ENCODE measurements around the gene MTRF1. TPM values are rescaled to one million over a fixed set of nuclear protein-coding genes. Genes with fewer than 3 reads are reported as not detected.

MTRF1 gene
- total RNA-seq, 4 donors from 2014 or later, result 6.6 to 14.3 (median 8.2) TPM

DNA sequence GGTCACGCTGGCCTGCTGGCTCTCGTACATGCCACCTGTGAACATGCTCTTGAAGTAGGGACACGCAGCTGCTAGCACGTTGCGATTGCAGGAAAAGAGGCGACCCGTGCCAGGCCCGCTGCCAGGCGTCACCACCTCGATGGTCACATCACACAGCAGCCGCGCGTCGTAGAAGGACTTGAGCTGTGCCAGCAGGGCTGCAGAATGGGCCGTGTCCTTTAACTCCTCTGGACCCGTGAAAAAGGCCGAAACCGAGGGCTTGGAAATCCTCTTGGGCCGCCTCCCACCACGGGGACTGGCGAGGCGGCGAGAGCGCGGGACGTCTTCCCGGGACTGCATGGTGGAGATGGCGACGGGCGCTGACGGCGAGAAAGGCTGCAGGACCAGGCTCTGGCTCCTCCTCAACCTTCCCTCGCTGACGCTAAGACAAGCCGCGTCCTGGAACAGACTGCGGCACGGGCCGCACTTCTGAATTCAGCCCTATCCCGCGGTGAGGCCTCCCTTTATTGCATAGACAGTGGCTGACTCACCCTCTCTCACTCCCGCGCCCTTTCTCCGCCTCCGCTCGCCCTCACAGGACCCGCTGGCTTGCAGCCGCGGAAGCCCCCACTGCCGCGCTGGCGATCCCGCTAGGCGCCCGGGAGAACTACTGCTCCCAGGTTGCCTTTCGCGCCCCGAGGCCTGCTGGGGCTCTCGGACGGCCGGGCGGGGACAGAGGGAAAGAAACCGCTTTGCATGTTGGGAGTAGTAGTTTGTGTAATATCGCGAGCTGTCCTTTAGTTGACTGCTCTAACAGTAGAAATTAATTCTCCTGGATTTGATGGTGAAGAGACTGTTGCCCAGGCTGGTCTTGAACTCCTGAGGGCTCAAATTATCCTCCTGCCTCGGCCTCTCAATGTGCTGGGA lies 69.2 kb downstream of the MTRF1 start, which contains the start of gene KBTBD7:
Gene KBTBD7, minus strand, starts transcription at position 651 of the 906 bp plus-strand sequence. Its CDS starts 312 bp downstream, at position 339.
- TF ChIP-seq, protein P1, sequence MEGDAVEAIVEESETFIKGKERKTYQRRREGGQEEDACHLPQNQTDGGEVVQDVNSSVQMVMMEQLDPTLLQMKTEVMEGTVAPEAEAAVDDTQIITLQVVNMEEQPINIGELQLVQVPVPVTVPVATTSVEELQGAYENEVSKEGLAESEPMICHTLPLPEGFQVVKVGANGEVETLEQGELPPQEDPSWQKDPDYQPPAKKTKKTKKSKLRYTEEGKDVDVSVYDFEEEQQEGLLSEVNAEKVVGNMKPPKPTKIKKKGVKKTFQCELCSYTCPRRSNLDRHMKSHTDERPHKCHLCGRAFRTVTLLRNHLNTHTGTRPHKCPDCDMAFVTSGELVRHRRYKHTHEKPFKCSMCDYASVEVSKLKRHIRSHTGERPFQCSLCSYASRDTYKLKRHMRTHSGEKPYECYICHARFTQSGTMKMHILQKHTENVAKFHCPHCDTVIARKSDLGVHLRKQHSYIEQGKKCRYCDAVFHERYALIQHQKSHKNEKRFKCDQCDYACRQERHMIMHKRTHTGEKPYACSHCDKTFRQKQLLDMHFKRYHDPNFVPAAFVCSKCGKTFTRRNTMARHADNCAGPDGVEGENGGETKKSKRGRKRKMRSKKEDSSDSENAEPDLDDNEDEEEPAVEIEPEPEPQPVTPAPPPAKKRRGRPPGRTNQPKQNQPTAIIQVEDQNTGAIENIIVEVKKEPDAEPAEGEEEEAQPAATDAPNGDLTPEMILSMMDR (IDR thresholded peaks at IDR 0.05), result no peak
- ATAC-seq (ENCODE audit: low FRiP score) (peak; percentile 99), DNase-seq (ENCODE audit: low spot score) (peak; percentile 80)

DNA sequence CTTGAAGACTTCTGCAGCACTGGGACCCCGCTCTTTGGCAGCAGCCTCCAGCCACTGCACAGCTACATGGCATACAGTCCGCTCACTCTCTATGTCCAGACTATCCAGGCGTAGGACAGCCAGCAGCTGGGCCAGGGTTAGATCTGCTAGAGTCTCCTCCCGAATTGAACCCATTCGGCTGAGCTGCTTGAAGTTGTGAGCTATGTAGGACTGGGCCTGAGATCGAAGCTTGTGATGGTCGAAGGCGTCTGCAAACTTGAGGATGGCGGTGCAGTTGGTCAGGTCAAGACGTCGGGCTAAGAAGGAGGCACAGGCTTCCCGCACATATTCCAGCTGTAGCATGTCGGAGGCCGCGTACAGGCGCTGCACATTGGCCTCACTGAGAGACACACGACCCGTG lies 69.9 kb downstream of the MTRF1 start:
- ATAC-seq (ENCODE audit: low FRiP score) (no peak), DNase-seq (ENCODE audit: low spot score) (no peak)
- TF ChIP-seq, protein P1 (IDR thresholded peaks at IDR 0.05), result no peak

DNA sequence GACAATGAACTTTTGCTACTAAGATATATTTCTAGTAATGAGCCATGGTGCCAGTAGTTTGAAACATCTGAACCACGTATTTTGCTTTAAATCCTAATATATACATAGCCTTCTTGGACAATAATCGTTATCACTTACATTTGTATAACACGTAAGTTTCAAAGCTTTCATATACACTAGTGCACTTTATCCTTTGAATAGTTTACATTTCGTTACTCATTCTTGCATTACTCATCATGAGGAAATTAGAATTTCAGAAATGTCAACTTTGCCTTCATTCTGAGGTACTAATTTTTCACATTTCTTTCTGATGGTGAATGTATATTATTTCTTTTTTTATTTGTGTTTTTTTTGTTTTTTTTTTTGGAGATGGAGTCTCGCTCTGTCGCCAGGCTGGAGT lies 74.8 kb downstream of the MTRF1 start:
- TF ChIP-seq, protein P1 (IDR thresholded peaks at IDR 0.05), result no peak
- DNase-seq (ENCODE audit: low spot score) (no peak), ATAC-seq (ENCODE audit: low FRiP score) (no peak)

DNA sequence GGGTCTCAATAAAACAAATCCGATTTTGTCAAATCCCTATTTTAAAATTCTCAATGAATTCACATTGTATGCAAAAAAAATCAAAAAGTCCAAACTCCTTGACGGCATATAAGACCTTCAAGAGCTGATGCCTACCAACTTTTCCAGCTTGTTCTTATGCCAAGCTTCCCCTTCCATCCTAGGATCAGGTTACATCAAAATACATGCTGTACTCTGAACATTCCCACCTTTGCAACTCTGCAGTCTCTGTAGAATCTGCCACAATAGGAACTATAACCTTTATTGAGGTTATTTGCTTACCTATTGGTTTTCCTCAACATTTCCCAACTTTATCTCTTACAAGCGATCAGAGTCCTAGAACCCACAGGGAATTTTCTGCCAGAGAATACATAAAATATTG lies 76.9 kb downstream of the MTRF1 start:
- ATAC-seq (ENCODE audit: low FRiP score), result no peak
- TF ChIP-seq, protein P1 (IDR thresholded peaks at IDR 0.05), result no peak
- DNase-seq (ENCODE audit: low spot score), result no peak

DNA sequence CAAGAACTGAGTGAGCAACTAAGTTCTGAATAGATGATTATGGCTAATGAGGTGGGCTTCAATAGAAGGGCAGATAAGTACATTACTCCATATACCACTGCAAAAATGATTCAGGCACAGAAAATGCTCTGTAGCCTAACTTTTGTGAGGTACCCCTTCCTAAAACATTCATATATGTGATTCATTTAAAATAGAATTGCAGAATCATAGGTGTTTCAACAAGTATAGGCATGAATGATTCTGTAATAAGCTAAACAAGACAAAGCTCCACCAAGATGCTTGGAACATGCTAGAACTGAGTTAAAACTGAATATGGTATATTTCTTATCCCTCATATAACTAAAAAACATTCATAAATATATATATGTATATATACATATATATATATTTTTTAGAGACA lies 81.1 kb downstream of the MTRF1 start:
- ATAC-seq (ENCODE audit: low FRiP score) (no peak), DNase-seq (ENCODE audit: low spot score) (no peak)
- TF ChIP-seq, protein P1 (IDR thresholded peaks at IDR 0.05), result no peak

DNA sequence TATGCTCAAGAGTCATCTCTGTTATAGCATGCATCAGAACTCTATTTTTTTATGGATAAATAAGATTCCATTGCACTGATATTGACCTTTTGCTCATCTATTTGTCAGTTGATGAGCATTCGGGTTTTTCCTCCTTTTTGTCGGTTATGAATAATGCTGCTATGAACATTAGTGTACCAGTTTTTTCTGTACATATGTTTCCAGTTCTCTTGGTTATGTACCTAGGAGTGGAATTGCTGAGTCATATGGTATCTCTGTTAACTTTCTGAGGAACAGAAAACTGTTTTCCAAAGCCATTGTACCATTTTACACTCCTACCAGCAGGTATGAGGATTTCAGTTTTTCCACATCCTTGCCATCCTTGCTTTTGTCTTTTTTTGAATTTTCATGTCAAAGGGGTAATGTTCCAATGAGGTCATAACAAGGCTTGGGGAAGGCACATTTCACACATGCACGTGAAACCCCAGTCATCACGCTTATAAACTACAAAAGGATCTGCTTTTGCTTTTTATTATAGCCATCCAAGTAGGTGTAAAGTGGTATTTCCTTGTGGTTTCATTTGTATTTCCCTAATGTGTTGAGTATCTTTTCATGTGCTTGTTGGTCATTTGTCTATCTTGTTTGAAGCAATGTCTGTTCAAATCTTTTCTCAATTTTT lies 83.7 kb downstream of the MTRF1 start:
- DNase-seq (ENCODE audit: low spot score) (no peak), ATAC-seq (ENCODE audit: low FRiP score) (no peak)
- TF ChIP-seq, protein P1 (IDR thresholded peaks at IDR 0.05), result no peak
